Measurements from ENCODE around the gene ALDH1L1. TPM values are rescaled to one million over a fixed set of nuclear protein-coding genes. Genes with fewer than 3 reads are reported as not detected.
A peak's percentile ranks its signal among the peaks of the same experiment; 100 is the strongest.

ALDH1L1 gene
- total RNA-seq, 1 donor from 2014 or later: 0.49 TPM

DNA sequence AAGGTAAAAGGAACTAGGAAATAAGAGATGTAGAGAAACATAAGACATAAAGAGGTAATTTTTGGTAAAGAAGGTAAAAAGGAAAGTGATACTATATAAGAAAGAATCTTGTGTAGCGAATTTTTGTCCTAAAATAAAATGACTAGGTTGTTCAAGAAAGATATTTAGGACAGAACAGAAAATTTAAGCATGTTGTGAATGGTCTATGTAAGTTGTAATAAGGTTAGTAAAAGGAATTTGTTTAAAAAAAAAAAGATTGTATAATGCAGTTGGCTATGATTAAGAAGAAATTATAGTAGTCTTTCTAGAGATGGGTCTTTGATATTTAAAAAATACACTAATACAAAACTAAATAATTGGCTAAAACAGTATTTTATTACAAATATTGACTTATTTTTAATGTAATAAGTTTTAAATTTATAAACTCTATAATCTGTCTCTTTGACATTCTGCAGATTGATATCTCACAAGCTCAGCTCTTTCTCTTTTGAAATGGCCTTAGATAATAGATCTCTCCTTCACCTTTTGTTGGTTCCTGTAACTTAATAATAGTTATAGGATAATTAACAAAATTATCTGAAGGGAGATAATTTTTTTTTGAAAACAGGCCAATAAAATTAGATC lies 92.7 kb downstream of the ALDH1L1 start:
- Mint-ChIP-seq H3K4me3 (no peak overlapping the region), H3K27ac (ENCODE audit: unreplicated experiment) (no peak overlapping the region), H3K27me3 (ENCODE audit: low read depth) (no peaks in the 10 kb centered on the region), H3K9me3 (peaks cover 17% of the 10 kb centered on the region), H3K36me3 (ENCODE audit: low read depth) (peaks cover 12% of the 10 kb centered on the region), H3K4me1 (peaks cover 20% of the 10 kb centered on the region)
- no peak for TF ChIP-seq CTCF (conservative IDR thresholded peaks at IDR 0.05)
- no peak for DNase-seq (ENCODE audit: low read depth, low spot score)

DNA sequence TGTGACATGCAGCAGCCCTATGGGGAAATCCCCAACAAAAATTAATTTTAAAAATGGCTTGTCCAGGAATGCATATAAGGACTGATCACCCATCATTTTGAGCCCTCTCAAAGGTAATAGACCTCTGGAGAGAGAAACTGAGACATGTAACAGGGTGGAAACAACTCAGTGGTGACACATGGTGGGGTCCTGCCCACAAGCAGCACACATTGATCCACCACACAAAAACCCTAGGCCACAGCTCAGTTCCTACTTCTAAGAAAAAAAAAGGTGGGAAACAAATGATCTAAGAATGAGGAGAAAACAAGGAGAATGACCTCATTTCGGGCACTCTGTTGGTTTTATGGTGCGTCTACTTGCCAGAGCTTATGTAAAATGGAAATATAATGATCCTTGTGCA lies 94.5 kb downstream of the ALDH1L1 start:
- Mint-ChIP-seq H3K27me3 (ENCODE audit: low read depth) (no peaks in the 10 kb centered on the region), H3K36me3 (ENCODE audit: low read depth) (peaks cover 10% of the 10 kb centered on the region), H3K4me3 (peak overlapping the region; percentile 82), H3K4me1 (peaks cover 20% of the 10 kb centered on the region), H3K27ac (ENCODE audit: unreplicated experiment) (no peak overlapping the region), H3K9me3 (peaks cover 14% of the 10 kb centered on the region)
- DNase-seq (ENCODE audit: low read depth, low spot score): no peak
- no peak for TF ChIP-seq CTCF (conservative IDR thresholded peaks at IDR 0.05)

GRCh38 chr3:126085276-126085675 lies 95.1 kb downstream of the ALDH1L1 start:
- H3K9me3 Mint-ChIP-seq: peaks cover 14% of the 10 kb centered on the region
- peak overlapping the region; percentile 82 for H3K4me3 Mint-ChIP-seq
- H3K27me3 Mint-ChIP-seq (ENCODE audit: low read depth): no peaks in the 10 kb centered on the region
- DNase-seq (ENCODE audit: low read depth, low spot score): no peak
- peaks cover 11% of the 10 kb centered on the region for H3K36me3 Mint-ChIP-seq (ENCODE audit: low read depth)
- no peak overlapping the region for H3K27ac Mint-ChIP-seq (ENCODE audit: unreplicated experiment)
- TF ChIP-seq CTCF (conservative IDR thresholded peaks at IDR 0.05): no peak
- peaks cover 20% of the 10 kb centered on the region for H3K4me1 Mint-ChIP-seq

DNA sequence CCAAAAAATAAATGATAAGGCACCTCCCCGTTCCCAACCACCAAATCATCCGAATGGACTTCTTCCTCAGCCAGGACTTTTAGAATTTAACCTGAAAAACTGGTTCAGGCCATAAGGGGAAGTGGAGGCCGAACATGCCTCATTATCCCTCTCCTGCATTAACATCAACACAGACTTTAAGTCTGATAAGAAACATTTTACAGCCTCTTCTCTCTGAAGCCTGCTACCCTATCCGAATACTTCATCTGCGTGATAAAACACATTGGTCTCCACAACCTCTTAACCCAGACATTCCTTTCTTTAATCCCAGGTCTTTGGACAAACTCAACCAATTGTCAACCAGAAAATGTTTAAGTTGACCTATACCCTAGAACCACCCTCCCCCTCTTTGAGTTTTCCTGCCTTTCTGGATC lies 95.6 kb downstream of the ALDH1L1 start:
- H3K27me3 Mint-ChIP-seq (ENCODE audit: low read depth): no peaks in the 10 kb centered on the region
- no peak for DNase-seq (ENCODE audit: low read depth, low spot score)
- H3K9me3 Mint-ChIP-seq: peaks cover 14% of the 10 kb centered on the region
- H3K4me3 Mint-ChIP-seq: peak overlapping the region; percentile 82
- no peak overlapping the region for H3K27ac Mint-ChIP-seq (ENCODE audit: unreplicated experiment)
- H3K4me1 Mint-ChIP-seq: peaks cover 20% of the 10 kb centered on the region
- H3K36me3 Mint-ChIP-seq (ENCODE audit: low read depth): peaks cover 16% of the 10 kb centered on the region
- no peak for TF ChIP-seq CTCF (conservative IDR thresholded peaks at IDR 0.05)

- peak within 1 kb of the TSS; percentile 57 for H3K27ac Mint-ChIP-seq (ENCODE audit: unreplicated experiment)
- peaks cover 11% of the 10 kb centered on the region for H3K9me3 Mint-ChIP-seq
- no peaks in the 10 kb centered on the region for H3K27me3 Mint-ChIP-seq (ENCODE audit: low read depth)
- peak; percentile 73 for DNase-seq (ENCODE audit: low read depth, low spot score)
- peak within 1 kb of the TSS; percentile 92 for H3K4me3 Mint-ChIP-seq
- TF ChIP-seq CTCF (conservative IDR thresholded peaks at IDR 0.05): peak; percentile 58
- H3K4me1 Mint-ChIP-seq: peaks cover 23% of the 10 kb centered on the region
- peaks cover 14% of the 10 kb centered on the region for H3K36me3 Mint-ChIP-seq (ENCODE audit: low read depth)
Measured at GRCh38 chr3:126083913-126084767, 96.2 kb downstream of the ALDH1L1 start, which contains the start of gene SLC41A3. Gene SLC41A3, minus strand, starts transcription at chr3:126084124. Its CDS starts 15,905 bp downstream, at chr3:126068219.
